Hepatocyte (in vitro differentiated cells): ENCODE measurements around the gene SYNJ2. TPM values are rescaled to one million over a fixed set of nuclear protein-coding genes. Genes with fewer than 3 reads are reported as not detected.

Source experiments
- DNase-seq: peaks from one replicate; pipeline ENCODE4 v3.0.0-alpha.2; 2016; ENCODE audit warnings: low spot score
- H2AFZ ChIP-seq: fragments of 200-600 bp; sonication (generic); 2 replicates; pipeline ENCODE4 v1.6.0; 2016; ENCODE audit warnings: antibody characterized with exemption, mild to moderate bottlenecking
- H3K27ac ChIP-seq: fragments of 200-600 bp; sonication (generic); 2 replicates; pipeline ENCODE4 v1.5.1; 2016; ENCODE audit warnings: mild to moderate bottlenecking
- H3K27me3 ChIP-seq: fragments of 200-600 bp; sonication (generic); 2 replicates; pipeline ENCODE4 v1.6.1; 2016
- H3K36me3 ChIP-seq: fragments of 200-600 bp; sonication (generic); replicated peaks from 2 replicates; pipeline ENCODE4 v1.5.1; 2016; ENCODE audit warnings: low read depth; ENCODE audit not compliant: insufficient read depth
- H3K4me1 ChIP-seq: fragments of 200-600 bp; sonication (generic); 2 replicates; pipeline ENCODE4 v1.5.1; 2016; ENCODE audit warnings: mild to moderate bottlenecking, moderate library complexity; ENCODE audit not compliant: insufficient read depth
- H3K4me2 ChIP-seq: fragments of 200-600 bp; sonication (generic); 2 replicates; pipeline ENCODE4 v1.6.0; 2016
- H3K4me3 ChIP-seq: fragments of 200-600 bp; sonication (generic); 2 replicates; pipeline ENCODE4 v1.5.1; 2016; ENCODE audit warnings: mild to moderate bottlenecking
- H3K79me2 ChIP-seq: fragments of 200-600 bp; sonication (generic); 2 replicates; pipeline ENCODE4 v1.6.0; 2017; ENCODE audit warnings: mild to moderate bottlenecking
- H3K9me2 ChIP-seq: fragments of 200-600 bp; sonication (generic); replicated peaks from 2 replicates; pipeline ENCODE4 v1.6.0; 2017; ENCODE audit warnings: mild to moderate bottlenecking; ENCODE audit not compliant: insufficient read depth
- H3K9me3 ChIP-seq: fragments of 200-600 bp; sonication (generic); 2 replicates; pipeline ENCODE4 v1.5.1; 2016; ENCODE audit warnings: low read depth, mild to moderate bottlenecking
- H4K20me1 ChIP-seq: fragments of 200-600 bp; sonication (generic); 2 replicates; pipeline ENCODE4 v1.6.0; 2016; ENCODE audit warnings: mild to moderate bottlenecking; ENCODE audit not compliant: insufficient read depth, poor library complexity, severe bottlenecking
- EZH2 ChIP-seq: fragments of 200-600 bp; sonication (generic); IDR thresholded peaks from 2 replicates; pipeline ENCODE4 v1.6.1; 2016; ENCODE audit warnings: antibody characterized with exemption, mild to moderate bottlenecking, borderline replicate concordance
- EZH2phosphoT487 ChIP-seq: fragments of 200-600 bp; sonication (generic); IDR thresholded peaks from one replicate; pipeline ENCODE4 v1.6.1; 2018; ENCODE audit warnings: antibody characterized with exemption, mild to moderate bottlenecking, low read depth, moderate library complexity; ENCODE audit not compliant: unreplicated experiment, severe bottlenecking
- WGBS: methylation state at CpG from one replicate; pipeline ENCODE4 v1.1.6; 2016; ENCODE audit warnings: low lambda C conversion rate; ENCODE audit errors: missing lambda C conversion rate; 5-methylcytosine and 5-hydroxymethylcytosine counted together
- polyA plus RNA-seq: library from polyadenylated mRNA; unstranded; fragments of >200 nt; fragmentation: Nextera tagmentation; extraction: Ambion mirVana; gene quantifications from 2 replicates; pipeline ENCODE4 v1.2.1, GENCODE V29; 2016
- total RNA-seq: library from RNA; depleted of rRNA; stranded (reverse); fragments of >200 nt; gene quantifications from 2 replicates; pipeline ENCODE4 v1.2.3, GENCODE V29; 2014
- TF ChIP-seq, protein P1 (sequence below): fragments of 200-600 bp; sonication (generic); IDR thresholded peaks from 2 replicates; pipeline ENCODE4 v1.5.1; 2016; ENCODE audit warnings: antibody characterized with exemption, mild to moderate bottlenecking; ENCODE audit not compliant: poor library complexity

SYNJ2 gene
- total and polyA plus RNA-seq, 2 experiments from 2014 or later = 15.4 to 21.4 TPM

DNA sequence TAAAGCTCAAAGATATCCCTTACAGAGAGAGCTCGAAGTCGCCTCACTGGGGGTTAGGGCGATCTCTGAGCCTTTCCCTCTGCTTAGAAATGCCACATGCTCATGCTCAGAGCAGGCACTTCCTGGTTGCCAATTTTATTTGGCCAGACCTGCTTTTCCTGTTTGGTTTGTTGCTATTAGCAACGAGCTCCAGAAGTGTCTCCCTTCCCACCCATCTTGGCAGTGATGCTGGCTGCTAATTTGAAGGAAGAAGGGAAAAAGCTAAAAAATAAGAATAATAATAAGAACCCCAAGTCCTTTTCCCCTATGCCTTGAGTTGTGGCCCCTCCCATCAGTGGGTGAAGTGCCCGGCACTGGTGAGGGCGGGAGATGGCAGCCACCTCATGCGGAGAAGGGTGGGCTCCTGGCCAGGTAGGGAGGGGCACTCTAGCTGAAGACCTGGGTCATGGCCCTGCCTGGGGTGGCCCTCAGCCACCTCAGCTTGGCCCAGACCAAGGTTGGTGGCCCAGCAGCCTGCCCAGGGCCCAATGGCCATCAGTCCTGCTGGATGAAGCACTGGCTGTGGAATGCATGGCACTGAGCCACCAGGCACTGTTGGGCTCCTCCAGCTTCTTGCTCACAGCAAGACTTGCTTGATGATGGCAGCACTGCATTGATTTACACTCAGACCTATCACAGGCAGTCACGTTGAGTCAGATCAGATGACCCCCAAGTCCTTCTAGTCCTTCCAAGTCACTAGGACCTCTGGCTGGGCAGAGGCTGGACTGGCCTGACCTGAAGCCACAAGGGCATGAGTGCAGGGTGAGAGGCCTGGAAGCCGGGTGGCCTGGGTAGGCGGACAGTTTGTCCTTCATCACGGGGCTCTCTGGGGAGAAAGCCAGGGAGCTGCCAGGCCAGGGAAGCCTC lies 79.0 kb downstream of the SYNJ2 start:
- Histone ChIP-seq H4K20me1 (no peaks in the 10 kb centered on the region), H3K27me3 (no peaks in the 10 kb centered on the region), H2AFZ (no peak overlapping the region), H3K9me3 (no peaks in the 10 kb centered on the region), H3K4me2 (no peak overlapping the region), H3K4me1 (no peaks in the 10 kb centered on the region), H3K79me2 (no peaks in the 10 kb centered on the region), H3K9me2 (no peaks in the 10 kb centered on the region), H3K4me3 (no peak overlapping the region), H3K27ac (peak overlapping the region; percentile 58), H3K36me3 (no peaks in the 10 kb centered on the region)
- TF ChIP-seq EZH2phosphoT487 (no peak), EZH2 (no peak)
- TF ChIP-seq, protein P1, sequence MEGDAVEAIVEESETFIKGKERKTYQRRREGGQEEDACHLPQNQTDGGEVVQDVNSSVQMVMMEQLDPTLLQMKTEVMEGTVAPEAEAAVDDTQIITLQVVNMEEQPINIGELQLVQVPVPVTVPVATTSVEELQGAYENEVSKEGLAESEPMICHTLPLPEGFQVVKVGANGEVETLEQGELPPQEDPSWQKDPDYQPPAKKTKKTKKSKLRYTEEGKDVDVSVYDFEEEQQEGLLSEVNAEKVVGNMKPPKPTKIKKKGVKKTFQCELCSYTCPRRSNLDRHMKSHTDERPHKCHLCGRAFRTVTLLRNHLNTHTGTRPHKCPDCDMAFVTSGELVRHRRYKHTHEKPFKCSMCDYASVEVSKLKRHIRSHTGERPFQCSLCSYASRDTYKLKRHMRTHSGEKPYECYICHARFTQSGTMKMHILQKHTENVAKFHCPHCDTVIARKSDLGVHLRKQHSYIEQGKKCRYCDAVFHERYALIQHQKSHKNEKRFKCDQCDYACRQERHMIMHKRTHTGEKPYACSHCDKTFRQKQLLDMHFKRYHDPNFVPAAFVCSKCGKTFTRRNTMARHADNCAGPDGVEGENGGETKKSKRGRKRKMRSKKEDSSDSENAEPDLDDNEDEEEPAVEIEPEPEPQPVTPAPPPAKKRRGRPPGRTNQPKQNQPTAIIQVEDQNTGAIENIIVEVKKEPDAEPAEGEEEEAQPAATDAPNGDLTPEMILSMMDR = no peak
- WGBS = 89% methylated on average over 11 of the region's 11 CpGs
- DNase-seq = peak; percentile 70

DNA sequence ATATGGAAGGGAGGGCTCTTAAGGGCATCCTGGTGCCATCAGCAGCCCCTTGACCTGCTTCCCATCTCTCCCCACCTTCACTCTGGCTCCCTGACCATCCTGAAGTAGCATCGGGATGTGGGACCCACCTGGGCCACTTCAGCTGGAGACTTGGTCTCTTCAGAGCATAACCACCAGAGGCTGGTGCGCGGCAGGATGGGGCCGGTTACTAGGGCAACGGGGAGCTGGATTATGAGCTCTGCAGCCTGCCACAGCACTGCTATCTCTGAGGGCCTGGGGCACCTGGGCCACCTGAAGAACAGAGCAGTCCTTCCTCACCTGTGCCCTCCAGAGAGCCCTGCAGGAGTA lies 79.7 kb downstream of the SYNJ2 start:
- TF ChIP-seq EZH2 = no peak
- TF ChIP-seq, protein P1 = no peak
- no peak for TF ChIP-seq EZH2phosphoT487
- DNase-seq = no peak
- 91% methylated on average over 5 of the region's 5 CpGs for WGBS
- Histone ChIP-seq H2AFZ (no peak overlapping the region), H3K4me1 (no peaks in the 10 kb centered on the region), H3K36me3 (no peaks in the 10 kb centered on the region), H4K20me1 (no peaks in the 10 kb centered on the region), H3K27me3 (no peaks in the 10 kb centered on the region), H3K9me3 (no peaks in the 10 kb centered on the region), H3K79me2 (no peaks in the 10 kb centered on the region), H3K27ac (no peak overlapping the region), H3K4me2 (no peak overlapping the region), H3K9me2 (no peaks in the 10 kb centered on the region), H3K4me3 (no peak overlapping the region)

DNA sequence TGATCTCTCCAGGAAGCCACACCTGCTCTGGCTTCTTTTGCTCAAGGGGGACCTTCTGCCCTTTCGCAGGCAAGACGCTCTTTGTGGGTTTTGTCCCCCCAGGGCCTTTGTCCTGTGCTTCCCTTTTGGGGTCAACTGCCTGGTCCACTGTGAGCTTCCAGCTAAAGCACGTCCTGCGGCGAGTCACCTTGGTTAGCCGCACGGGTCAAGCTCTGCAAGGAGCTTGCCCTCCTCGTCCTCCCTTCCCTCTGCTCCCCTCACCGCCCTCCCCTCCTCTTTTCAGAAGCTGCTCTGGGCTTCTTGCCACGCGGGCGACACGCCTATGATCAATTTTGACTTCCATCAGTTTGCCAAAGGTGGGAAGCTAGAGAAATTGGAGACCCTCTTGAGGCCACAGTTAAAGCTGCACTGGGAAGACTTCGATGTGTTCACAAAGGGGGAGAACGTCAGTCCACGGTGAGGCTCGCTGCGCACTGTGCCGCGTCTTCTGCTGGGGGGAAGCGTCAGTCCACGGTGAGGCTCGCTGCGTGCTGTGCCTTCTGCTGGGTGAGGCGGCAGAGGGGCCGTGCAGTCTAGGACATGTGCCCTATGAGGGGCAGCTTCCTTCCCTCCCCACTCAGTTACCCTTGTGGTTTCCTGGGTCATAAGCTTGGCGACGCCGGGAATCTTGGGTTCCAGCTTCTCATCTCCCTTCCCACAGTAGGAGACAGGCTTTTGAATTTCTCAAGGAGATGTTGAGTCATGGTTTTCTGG lies 80.2 kb downstream of the SYNJ2 start:
- Histone ChIP-seq H3K9me3 (no peaks in the 10 kb centered on the region), H3K36me3 (no peaks in the 10 kb centered on the region), H3K4me3 (no peak overlapping the region), H3K4me1 (no peaks in the 10 kb centered on the region), H3K27ac (no peak overlapping the region), H3K79me2 (no peaks in the 10 kb centered on the region), H3K9me2 (no peaks in the 10 kb centered on the region), H4K20me1 (no peaks in the 10 kb centered on the region), H3K27me3 (no peaks in the 10 kb centered on the region), H2AFZ (no peak overlapping the region), H3K4me2 (no peak overlapping the region)
- 98% methylated on average over 29 of the region's 29 CpGs for WGBS
- no peak for DNase-seq
- TF ChIP-seq, protein P1 = no peak
- no peak for TF ChIP-seq EZH2phosphoT487
- TF ChIP-seq EZH2 = no peak
